ENCODE results near the gene FCMR.

DNA sequence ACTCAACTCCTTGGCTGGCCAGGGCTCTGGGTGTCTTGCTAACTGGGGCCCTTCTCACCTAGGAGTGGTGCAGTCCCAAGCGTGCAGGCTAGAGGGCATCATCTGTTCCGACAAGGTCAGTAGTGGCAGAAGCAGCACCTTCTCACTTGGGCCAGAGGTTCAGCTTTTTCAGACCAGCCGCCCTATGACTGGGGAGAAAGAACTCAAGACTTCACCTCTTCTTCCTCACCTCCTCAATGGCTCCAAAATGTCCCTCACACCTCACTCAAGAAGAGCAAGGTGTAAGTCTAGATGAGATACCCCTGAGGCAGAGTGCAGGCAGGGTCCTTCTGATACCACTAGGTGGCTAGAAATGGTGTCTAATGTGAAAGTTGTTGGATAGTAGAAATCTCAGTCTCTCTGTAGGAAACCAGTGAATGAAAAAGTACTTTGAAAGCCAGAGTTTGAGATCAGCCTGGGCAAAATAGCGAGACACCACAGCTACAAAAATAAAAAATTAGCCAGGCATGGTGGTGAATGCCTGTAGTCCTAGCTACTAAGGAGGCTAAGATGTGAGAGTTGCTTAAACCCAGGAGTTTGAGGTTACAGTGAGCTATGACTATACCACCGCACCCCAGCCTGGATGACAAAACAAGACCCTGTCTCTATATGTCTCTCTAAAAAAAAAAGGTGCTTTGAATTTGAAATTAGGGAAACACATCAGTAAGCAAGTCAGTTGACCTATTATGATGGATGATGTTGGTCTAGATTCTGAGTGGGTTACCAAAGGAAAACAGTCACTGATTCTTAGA, 64.9 kb downstream of the FCMR start:
- TF ChIP-seq CTCF (IDR thresholded peaks at IDR 0.05) (no peak), POLR2A (IDR thresholded peaks at IDR 0.05) (no peak)

All from ovary (tissue), 3 donors.